Endothelial cell of umbilical vein (primary cell): ENCODE measurements around the gene RARS1. TPM values are rescaled to one million over a fixed set of nuclear protein-coding genes. Genes with fewer than 3 reads are reported as not detected.

Experiments
- BruUV-seq: library from RNA; stranded (reverse); fragments of 400-500 nt; replicated peaks from 2 replicates; lab custom pipeline; 2021; lab: Mats Ljungman, UMichigan
- CTCF ChIA-PET: fragments of 300-600, 350-600 bp; sonication (Branson Sonifier 250); formaldehyde crosslinking; loops from one replicate; lab custom pipeline; 2021; ENCODE audit warnings: antibody characterized with exemption, inconsistent platforms; lab: Charles Lee
- POLR2A ChIA-PET: fragments of 300-600, 350-600 bp; sonication (Branson Sonifier 250); formaldehyde crosslinking; loops from one replicate; lab custom pipeline; 2021; ENCODE audit warnings: antibody characterized with exemption, inconsistent platforms; lab: Charles Lee
- DNase-seq: peaks from one replicate; pipeline ENCODE4 v3.0.0-alpha.2; 2011; ENCODE audit warnings: low read depth, low spot score
- FAIRE-seq: peaks from 2 replicates; lab custom pipeline; 2011; peaks lifted over from hg19 to GRCh38; lab: Jason Lieb, UNC
- H2AFZ ChIP-seq: 2 replicates; pipeline ENCODE4 v1.6.0; 2012; ENCODE audit warnings: low read depth, low read length, control low read depth, inconsistent platforms
- H3K27ac ChIP-seq: 2 replicates; pipeline ENCODE4 v1.5.1; 2011; ENCODE audit warnings: low read depth, mild to moderate bottlenecking, control low read depth, low read length, moderate library complexity; ENCODE audit not compliant: insufficient read depth
- H3K27me3 ChIP-seq, 2 experiments: 2 replicates each; pipeline versions ENCODE4 v1.6.0 to v1.6.1; 2011; ENCODE audit warnings: low read length in 2 of 2, mixed read lengths in 1 of 2; ENCODE audit not compliant: control insufficient read depth in 2 of 2, insufficient read depth in 2 of 2
- H3K36me3 ChIP-seq, 2 experiments: 2 replicates in 1 of 2; 3 replicates in 1 of 2; pipeline ENCODE4 v1.5.1; 2011; ENCODE audit warnings: low read length in 2 of 2, mild to moderate bottlenecking in 1 of 2, moderate library complexity in 1 of 2; ENCODE audit not compliant: control insufficient read depth in 2 of 2, insufficient read depth in 2 of 2; ENCODE audit errors: extremely low read depth in 1 of 2
- H3K4me1 ChIP-seq: 3 replicates; pipeline ENCODE4 v1.5.1; 2011; ENCODE audit warnings: mild to moderate bottlenecking, low read length; ENCODE audit not compliant: control insufficient read depth, insufficient read depth; ENCODE audit errors: extremely low read depth
- H3K4me2 ChIP-seq: 2 replicates; pipeline ENCODE4 v1.6.1; 2011; ENCODE audit warnings: low read length, control low read depth, mixed read lengths; ENCODE audit not compliant: insufficient read depth
- H3K4me3 ChIP-seq, 3 experiments: fragments of 200-600 bp in 1 of 3; sonication (generic), shearing (Covaris generic) in 1 of 3; replicated peaks in 1 of 3; 2 replicates each; pipeline ENCODE4 v1.5.1; 2011 to 2016; ENCODE audit warnings: control low read depth in 3 of 3, low read length in 3 of 3, mild to moderate bottlenecking in 2 of 3, inconsistent platforms in 1 of 3, low read depth in 1 of 3, moderate library complexity in 1 of 3; ENCODE audit not compliant: insufficient read depth in 1 of 3
- H3K79me2 ChIP-seq: 2 replicates; pipeline ENCODE4 v1.6.0; 2012; ENCODE audit warnings: low read length, inconsistent platforms; ENCODE audit not compliant: control insufficient read depth, insufficient read depth
- H3K9ac ChIP-seq: replicated peaks from 2 replicates; pipeline ENCODE3; 2011; ENCODE audit warnings: low read length, control low read depth; ENCODE audit not compliant: insufficient read depth; ENCODE audit errors: extremely low read depth
- H3K9me1 ChIP-seq: replicated peaks from 3 replicates; pipeline ENCODE4 v1.6.0; 2011; ENCODE audit warnings: mild to moderate bottlenecking, low read length; ENCODE audit not compliant: control insufficient read depth, insufficient read depth; ENCODE audit errors: extremely low read depth
- H3K9me3 ChIP-seq: replicated peaks from 2 replicates; pipeline ENCODE4 v1.5.1; 2012; ENCODE audit warnings: low read length, inconsistent platforms; ENCODE audit not compliant: control insufficient read depth, insufficient read depth
- H4K20me1 ChIP-seq: replicated peaks from 2 replicates; pipeline ENCODE3; 2011; ENCODE audit warnings: mild to moderate bottlenecking, low read length; ENCODE audit not compliant: control insufficient read depth, insufficient read depth; ENCODE audit errors: extremely low read depth
- FOS ChIP-seq: IDR thresholded peaks from 2 replicates; pipeline ENCODE4 v1.6.1; 2011; ENCODE audit warnings: mild to moderate bottlenecking, low read length, moderate library complexity, borderline replicate concordance; ENCODE audit not compliant: insufficient read depth
- GATA2 ChIP-seq: IDR thresholded peaks from 2 replicates; pipeline ENCODE4 v1.7.0; 2011; ENCODE audit warnings: low read depth, mild to moderate bottlenecking, moderate library complexity, mixed read lengths, low read length; ENCODE audit not compliant: insufficient read length, insufficient read depth
- JUN ChIP-seq: IDR thresholded peaks from 2 replicates; pipeline ENCODE4 v1.6.1; 2011; ENCODE audit warnings: borderline replicate concordance, low read depth; ENCODE audit not compliant: insufficient read length, insufficient read depth
- MAX ChIP-seq: IDR thresholded peaks from 2 replicates; pipeline ENCODE4 v1.6.1; 2011; ENCODE audit not compliant: insufficient read depth, insufficient read length
- MYC ChIP-seq: IDR thresholded peaks from one replicate; pipeline ENCODE4 v1.6.1; 2011; ENCODE audit warnings: mild to moderate bottlenecking, low read depth, low read length
- POLR2A ChIP-seq: IDR thresholded peaks from 2 replicates; pipeline ENCODE4 v1.6.1; 2012; ENCODE audit warnings: low read depth, mild to moderate bottlenecking, control low read depth, low read length
- POLR2AphosphoS5 ChIP-seq: IDR thresholded peaks from 2 replicates; pipeline ENCODE4 v1.6.1; 2012; ENCODE audit warnings: low read depth, mild to moderate bottlenecking, control low read depth, low read length, moderate library complexity; ENCODE audit not compliant: insufficient read depth
- dilution Hi-C: fragments of 300-500 bp; cut with MboI; formaldehyde crosslinking; loops from one replicate; pipeline ENCODE4 v1.15.0; 2019; ENCODE audit warnings: low sequenced_read_pairs; ENCODE audit not compliant: extremely low pct_ligation_motif_present
- intact Hi-C: fragments of 100-400 bp; cut with micrococcal nuclease; formaldehyde crosslinking; loops from one replicate; pipeline ENCODE4 v1.10.0; 2022
- polyA plus RNA-seq, 4 experiments: library from polyadenylated mRNA; depleted of rRNA in 3 of 4; stranded (reverse) in 3 of 4; unstranded in 1 of 4; fragments of >200 nt; gene quantifications; 2 replicates each; pipeline versions ENCODE4 v1.2.1 to v1.2.3, GENCODE V29; 2011 to 2012; ENCODE audit warnings: missing spikeins in 1 of 4
- total RNA-seq: library from RNA; stranded (reverse); gene quantifications from 2 replicates; pipeline ENCODE4 v1.2.3, GENCODE V29; 2021

RARS1 gene
- total and polyA plus RNA-seq, 2 donors (not counting 3 experiments of a cell fraction or from before 2014, with no cell fraction given), result 28.0 to 104 TPM

- BruUV-seq, result TSS peak; percentile 1
These were observed 63.3 kb downstream of the RARS1 start for GRCh38 chr5:168549554-168549953.

GRCh38 chr5:168550656-168551055, 64.4 kb downstream of the RARS1 start:
- H3K4me3 ChIP-seq, result no peak overlapping the region
- no peak for TF ChIP-seq JUN
- no peak for TF ChIP-seq MAX
- TF ChIP-seq FOS, result peak; percentile 28
- no peak for TF ChIP-seq GATA2
- TF ChIP-seq POLR2AphosphoS5, result no peak
- TF ChIP-seq POLR2A, result no peak
- TF ChIP-seq MYC, result no peak
- no peak overlapping the region for H2AFZ ChIP-seq
- intact Hi-C loops (no loop called here), dilution Hi-C loops (no loop called here)
- no peak overlapping the region for H3K27ac ChIP-seq
- peak; percentile 50 for DNase-seq
- peaks cover 8% of the 10 kb centered on the region for H3K9me1 ChIP-seq
- ChIA-PET CTCF (no interaction called here), POLR2A (no interaction called here)
- no peak overlapping the region for H3K4me2 ChIP-seq
- H3K36me3 ChIP-seq, result peaks cover 3 to 8% of the 10 kb centered on the region in 2 experiments
- no peaks in the 10 kb centered on the region for H3K9me3 ChIP-seq
- peak; percentile 55 for FAIRE-seq
- peaks cover 8% of the 10 kb centered on the region for H4K20me1 ChIP-seq
- H3K4me1 ChIP-seq, result no peaks in the 10 kb centered on the region
- no peaks in the 10 kb centered on the region for H3K27me3 ChIP-seq
- BruUV-seq, result no TSS peak
- H3K79me2 ChIP-seq, result peaks cover 32% of the 10 kb centered on the region
- no peak overlapping the region for H3K9ac ChIP-seq

More at GRCh38 chr5:168549554-168549953, 63.3 kb downstream of the RARS1 start:
- Histone ChIP-seq H3K9ac (no peak overlapping the region), H3K36me3 (peaks cover 3 to 8% of the 10 kb centered on the region in 2 experiments), H3K9me1 (peaks cover 8% of the 10 kb centered on the region), H2AFZ (no peak overlapping the region), H4K20me1 (peaks cover 8% of the 10 kb centered on the region), H3K27me3 (no peaks in the 10 kb centered on the region), H3K4me3 (no peak overlapping the region), H3K9me3 (no peaks in the 10 kb centered on the region), H3K27ac (no peak overlapping the region), H3K79me2 (peaks cover 32% of the 10 kb centered on the region), H3K4me2 (no peak overlapping the region), H3K4me1 (no peaks in the 10 kb centered on the region)
- ChIA-PET POLR2A (no interaction called here), CTCF (interaction anchor here (0.7 kb wide), 1 partner anchor 10 kb away, joined by 3 read pairs; no protein-coding TSS in a partner anchor)
- no peak for DNase-seq
- dilution Hi-C loops, result no loop called here
- no peak for FAIRE-seq
- no peak for TF ChIP-seq POLR2AphosphoS5
- no peak for TF ChIP-seq MAX
- intact Hi-C loops, result no loop called here
